Stimulated activated CD8-positive, alpha-beta memory T cell treated with anti-CD3 and anti-CD28 coated beads, Interleukin-12 subunit alpha, Interleukin-12 subunit beta, amount 100 ng/mL, for 24 hours (primary cell): ENCODE results near the gene SH3RF3.
"Not testable (repeated sequence)": the region's sequence is repeated elsewhere in the genome, so short reads cannot be mapped to it uniquely, and the experiment has no call there.

ENCODE experiments used
- DNase-seq: peaks from one replicate; pipeline ENCODE4 v3.0.0-alpha.2; 2020; ENCODE audit errors: extremely low read depth

SH3RF3 gene

DNA sequence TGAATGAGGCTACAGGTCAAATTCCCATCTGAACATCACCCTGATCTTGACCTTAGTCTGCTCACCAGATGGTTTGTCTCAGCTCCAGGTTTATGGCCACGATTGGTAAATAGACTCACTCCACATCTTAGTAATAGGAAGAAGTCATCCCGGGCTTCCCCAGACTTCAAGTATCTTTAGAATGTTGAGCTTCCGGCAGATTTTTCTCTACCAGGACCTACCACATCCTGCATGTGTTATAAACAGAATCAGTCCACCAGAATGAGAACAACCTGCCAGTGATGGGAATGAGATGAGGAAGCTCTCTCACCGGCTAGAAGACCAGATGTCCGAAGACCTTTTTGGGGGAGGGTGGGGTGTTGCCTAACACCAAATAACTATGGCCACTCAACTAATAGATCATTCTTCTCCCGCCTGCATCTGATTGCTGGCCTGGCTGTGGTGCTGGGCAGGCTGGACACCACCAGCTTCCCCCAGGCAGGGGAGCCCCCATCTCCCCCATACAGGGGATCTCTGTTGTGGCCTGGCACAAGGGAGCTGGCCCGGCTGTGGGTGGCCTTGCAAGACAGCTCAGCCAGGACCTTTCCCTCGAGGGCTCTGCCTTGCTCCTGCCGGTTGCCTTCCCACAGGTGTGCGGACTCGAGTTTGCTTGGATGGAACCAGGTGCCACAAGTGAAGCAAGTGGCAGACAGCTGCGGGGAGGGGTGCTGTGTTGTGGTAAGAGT lies 88.5 kb downstream of the SH3RF3 start:
- no peak for DNase-seq

DNA sequence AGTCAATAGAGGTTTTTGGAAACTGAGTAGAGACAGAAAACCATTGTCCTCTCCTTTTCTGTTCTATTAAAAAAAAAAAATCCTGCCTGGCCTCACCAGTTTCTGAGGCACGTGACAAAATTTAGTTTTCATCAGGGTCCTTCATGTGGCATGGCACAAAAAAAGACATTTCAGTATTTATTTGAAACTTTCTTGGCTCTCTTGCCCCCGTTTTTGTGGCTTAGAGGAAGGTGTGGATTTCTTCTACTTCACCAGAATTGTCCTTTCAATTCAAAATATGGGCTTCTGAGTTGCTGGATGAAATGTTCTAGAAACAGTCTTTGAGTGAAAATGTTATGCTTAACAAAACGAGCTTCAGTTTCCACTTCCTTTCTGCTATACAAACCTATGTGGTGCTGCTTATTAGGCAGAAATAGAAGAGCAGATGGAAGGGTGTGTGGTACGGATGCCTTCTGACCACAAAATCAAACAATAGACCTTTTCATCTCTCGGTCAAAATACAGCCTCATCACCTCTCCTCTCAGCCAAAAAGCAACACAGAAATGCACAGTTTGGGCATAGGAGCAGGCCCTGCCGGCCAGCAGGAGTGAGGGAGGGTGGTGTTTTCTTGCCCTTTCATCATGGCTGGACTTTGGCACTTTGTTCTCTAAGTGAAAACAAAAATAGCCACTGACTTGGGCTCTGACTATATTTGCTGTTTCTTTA lies 89.2 kb downstream of the SH3RF3 start:
- no peak for DNase-seq

- DNase-seq: no peak
These were observed 89.8 kb downstream of the SH3RF3 start for GRCh38 chr2:109218792-109219126.

GRCh38 chr2:109220860-109221259 lies 91.9 kb downstream of the SH3RF3 start:
- no peak for DNase-seq

- DNase-seq: not testable (repeated sequence)
These were observed 92.3 kb downstream of the SH3RF3 start for GRCh38 chr2:109221316-109221715.

- no peak for DNase-seq
These were observed 93.4 kb downstream of the SH3RF3 start for GRCh38 chr2:109222422-109222821.

DNA sequence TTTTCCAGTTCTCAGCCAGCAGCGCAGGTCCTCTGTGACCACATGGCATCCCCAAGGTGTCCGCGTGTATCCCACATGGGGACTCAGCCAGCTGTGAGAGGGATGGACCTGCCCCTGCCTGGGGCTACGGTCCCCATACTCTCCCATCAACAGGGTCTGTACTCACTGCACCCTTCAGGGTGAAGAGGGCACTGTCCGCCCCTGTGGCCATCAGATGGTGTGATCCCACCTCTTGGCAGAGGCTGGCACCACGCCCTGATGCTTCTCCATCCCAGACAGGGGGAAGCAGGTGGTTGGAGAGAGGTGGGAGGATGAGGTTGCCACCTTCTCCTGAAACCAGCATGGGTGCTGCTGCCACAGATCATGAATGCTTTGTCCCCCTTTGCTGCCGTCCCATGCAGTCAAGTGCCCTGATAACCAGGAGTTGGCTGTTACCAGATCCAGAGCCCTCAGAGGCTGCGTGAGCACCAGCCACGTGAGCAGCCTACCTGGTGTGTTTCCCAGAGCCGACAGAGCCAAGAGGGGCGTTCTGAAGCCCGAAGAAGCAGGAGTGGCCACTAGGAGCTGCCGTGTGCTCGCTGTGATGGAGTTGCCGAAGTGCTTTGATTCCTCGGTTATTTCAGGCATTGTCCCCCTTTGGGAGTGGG lies 93.9 kb downstream of the SH3RF3 start:
- DNase-seq: no peak

GRCh38 chr2:109223490-109223889 lies 94.5 kb downstream of the SH3RF3 start:
- DNase-seq: no peak

- not testable (repeated sequence) for DNase-seq
These were observed 95.3 kb downstream of the SH3RF3 start for GRCh38 chr2:109224341-109224740.

GRCh38 chr2:109225170-109225782 lies 96.3 kb downstream of the SH3RF3 start:
- DNase-seq: no peak

DNA sequence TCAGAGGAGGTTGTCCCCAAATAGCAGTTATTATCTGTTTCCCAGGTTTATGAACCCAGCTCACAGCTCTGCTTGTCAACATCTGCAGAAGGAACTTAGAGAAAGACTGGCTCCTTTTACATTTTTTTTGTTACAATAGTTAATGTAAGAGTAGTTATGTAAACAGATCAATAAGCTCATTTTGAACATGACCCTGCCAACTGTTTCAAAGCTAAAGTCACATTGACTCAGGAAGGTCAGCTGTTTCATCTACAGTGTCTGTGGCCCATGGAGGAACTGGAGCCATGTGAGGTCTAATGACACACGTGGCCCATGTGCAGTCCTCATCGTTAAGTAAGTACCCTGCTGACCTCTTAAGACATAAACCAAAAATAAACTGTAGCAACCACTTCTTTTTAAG lies 97.1 kb downstream of the SH3RF3 start:
- no peak for DNase-seq

- no peak for DNase-seq
These were observed 97.6 kb downstream of the SH3RF3 start for GRCh38 chr2:109226622-109227021.

DNA sequence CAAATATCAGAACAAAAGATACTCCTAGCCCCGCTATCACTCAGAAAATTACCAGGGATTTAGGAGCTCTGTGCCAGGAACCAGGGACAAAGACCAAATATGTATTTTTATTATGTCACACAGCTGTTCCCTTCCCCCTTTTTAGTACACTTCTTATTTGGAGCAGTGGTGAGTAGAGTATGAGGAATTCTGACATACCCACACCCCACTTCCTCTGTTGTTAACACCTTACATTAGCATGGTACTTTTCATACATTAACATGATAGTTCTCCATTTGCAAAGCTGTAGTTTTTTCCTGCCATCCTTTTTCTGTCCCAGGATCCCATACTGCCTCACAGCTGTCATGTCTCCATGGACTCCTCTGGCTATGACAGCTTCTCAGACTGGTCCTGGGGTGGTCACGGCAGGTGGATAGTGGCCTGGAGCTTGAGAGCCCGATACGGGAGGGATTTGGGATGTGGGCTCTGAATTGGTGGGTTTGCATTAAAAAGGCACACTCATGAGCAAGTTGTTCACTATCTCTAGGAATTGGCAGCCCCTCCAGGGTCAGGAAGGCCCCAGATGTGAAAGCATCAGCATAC lies 100.2 kb downstream of the SH3RF3 start:
- no peak for DNase-seq

- DNase-seq: no peak
These were observed 102.0 kb downstream of the SH3RF3 start for GRCh38 chr2:109230941-109231420.

- DNase-seq: no peak
These were observed 102.4 kb downstream of the SH3RF3 start for GRCh38 chr2:109231428-109231827.

GRCh38 chr2:109231996-109232705 lies 103.1 kb downstream of the SH3RF3 start:
- DNase-seq: no peak

- no peak for DNase-seq
These were observed 103.9 kb downstream of the SH3RF3 start for GRCh38 chr2:109232909-109233308.

- DNase-seq: no peak
These were observed 104.6 kb downstream of the SH3RF3 start for GRCh38 chr2:109233643-109234042.

DNA sequence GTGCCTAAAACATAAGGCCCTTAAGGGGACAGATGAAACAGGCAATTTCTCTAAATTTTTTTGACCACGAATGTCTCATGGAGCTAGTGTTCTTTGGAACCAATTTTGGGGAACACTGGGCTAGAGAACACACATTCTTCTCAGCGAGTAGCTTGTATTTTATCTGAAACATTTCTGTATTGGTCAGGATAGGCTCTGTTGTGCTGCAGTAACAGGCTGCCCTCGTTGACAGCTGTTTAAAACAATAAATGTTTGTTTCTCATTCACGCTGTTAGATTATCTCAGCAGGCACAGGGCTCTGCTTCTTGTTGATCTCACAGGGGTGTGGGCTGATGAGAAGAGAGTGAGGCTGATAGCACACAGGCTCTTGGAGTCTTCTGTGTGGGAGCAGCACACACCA lies 105.3 kb downstream of the SH3RF3 start:
- DNase-seq: no peak

DNA sequence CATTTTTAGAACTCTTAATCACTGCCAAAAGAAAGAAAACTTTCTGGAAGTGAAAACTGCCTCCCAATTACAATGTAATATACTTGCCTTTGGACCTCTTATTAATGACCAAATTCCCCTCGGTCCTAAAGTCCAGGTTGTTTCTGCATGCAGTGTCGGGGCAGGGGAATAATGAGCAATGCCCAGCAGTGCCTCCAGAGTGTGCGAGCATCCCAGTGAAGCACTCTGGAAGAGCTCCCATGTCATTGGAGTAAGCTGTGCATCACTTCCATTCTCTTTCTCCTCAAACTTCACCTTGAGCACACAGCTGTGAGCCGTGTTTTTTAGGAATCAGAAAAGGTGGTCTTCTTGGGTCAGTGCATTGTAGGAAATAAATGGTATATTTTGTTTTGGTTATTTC lies 107.1 kb downstream of the SH3RF3 start:
- no peak for DNase-seq

DNA sequence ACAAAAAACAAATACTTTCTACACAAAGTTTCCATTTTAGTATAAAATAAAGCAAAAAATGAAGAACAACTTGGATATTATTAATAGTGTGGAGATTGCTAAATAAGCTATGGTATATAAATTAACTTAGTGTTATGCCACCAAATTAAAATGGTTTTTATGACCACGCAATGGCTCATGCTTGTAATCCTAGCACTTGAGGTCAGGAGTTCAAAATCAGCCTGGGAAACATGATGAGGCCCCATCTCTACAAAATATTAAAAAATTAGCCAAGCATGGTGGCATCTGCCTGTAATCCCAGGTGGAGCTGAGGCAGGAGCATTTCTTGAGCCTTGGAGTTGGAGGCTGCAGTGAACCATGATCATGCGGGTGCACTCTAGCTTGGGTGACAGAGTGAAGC lies 108.8 kb downstream of the SH3RF3 start:
- no peak for DNase-seq
